ENCODE data around the gene LDAH.

DNA sequence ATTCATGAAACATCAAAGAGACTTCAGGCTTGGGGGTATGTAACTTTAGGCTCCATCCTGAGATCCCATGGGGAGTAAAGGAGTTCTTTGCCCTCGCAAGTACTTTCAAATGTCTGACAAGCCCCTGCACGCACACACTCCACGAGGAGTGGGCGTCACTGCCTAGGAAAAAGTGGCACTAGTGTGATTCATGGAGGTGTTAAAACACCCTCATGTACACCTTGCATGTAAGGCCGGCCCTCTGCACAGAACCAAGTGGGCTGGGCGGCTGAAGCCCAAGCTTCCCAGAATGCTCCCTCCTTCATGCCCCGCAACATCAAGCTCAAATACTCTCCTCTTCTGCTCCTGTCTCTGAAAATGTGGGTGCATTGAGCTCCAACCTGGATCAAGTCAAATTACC is 179.8 kb downstream of the LDAH start:
- TF ChIP-seq CTCF (IDR thresholded peaks at IDR 0.05) (no peak), MAZ (IDR thresholded peaks at IDR 0.05; ENCODE audit: borderline replicate concordance, low read depth, low read length) (no peak), RFX5 (IDR thresholded peaks at IDR 0.05) (no peak), RAD21 (conservative IDR thresholded peaks at IDR 0.05 in 1 of 2, IDR thresholded peaks at IDR 0.05 in 1 of 2) (no peak), POLR2A (IDR thresholded peaks at IDR 0.05; ENCODE audit: low read length) (no peak), PHF8 (IDR thresholded peaks at IDR 0.05; ENCODE audit: borderline replicate concordance, low read depth) (no peak), SMC3 (IDR thresholded peaks at IDR 0.05) (no peak)
- TF ChIP-seq, protein P1, sequence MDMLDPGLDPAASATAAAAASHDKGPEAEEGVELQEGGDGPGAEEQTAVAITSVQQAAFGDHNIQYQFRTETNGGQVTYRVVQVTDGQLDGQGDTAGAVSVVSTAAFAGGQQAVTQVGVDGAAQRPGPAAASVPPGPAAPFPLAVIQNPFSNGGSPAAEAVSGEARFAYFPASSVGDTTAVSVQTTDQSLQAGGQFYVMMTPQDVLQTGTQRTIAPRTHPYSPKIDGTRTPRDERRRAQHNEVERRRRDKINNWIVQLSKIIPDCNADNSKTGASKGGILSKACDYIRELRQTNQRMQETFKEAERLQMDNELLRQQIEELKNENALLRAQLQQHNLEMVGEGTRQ (IDR thresholded peaks at IDR 0.05): no peak
- TF ChIP-seq, protein P2, sequence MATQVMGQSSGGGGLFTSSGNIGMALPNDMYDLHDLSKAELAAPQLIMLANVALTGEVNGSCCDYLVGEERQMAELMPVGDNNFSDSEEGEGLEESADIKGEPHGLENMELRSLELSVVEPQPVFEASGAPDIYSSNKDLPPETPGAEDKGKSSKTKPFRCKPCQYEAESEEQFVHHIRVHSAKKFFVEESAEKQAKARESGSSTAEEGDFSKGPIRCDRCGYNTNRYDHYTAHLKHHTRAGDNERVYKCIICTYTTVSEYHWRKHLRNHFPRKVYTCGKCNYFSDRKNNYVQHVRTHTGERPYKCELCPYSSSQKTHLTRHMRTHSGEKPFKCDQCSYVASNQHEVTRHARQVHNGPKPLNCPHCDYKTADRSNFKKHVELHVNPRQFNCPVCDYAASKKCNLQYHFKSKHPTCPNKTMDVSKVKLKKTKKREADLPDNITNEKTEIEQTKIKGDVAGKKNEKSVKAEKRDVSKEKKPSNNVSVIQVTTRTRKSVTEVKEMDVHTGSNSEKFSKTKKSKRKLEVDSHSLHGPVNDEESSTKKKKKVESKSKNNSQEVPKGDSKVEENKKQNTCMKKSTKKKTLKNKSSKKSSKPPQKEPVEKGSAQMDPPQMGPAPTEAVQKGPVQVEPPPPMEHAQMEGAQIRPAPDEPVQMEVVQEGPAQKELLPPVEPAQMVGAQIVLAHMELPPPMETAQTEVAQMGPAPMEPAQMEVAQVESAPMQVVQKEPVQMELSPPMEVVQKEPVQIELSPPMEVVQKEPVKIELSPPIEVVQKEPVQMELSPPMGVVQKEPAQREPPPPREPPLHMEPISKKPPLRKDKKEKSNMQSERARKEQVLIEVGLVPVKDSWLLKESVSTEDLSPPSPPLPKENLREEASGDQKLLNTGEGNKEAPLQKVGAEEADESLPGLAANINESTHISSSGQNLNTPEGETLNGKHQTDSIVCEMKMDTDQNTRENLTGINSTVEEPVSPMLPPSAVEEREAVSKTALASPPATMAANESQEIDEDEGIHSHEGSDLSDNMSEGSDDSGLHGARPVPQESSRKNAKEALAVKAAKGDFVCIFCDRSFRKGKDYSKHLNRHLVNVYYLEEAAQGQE (IDR thresholded peaks at IDR 0.05): no peak

Measured in A549 (cell line).